ENCODE data around the gene SLC35E1.
"Not testable (repeated sequence)": the region's sequence is repeated elsewhere in the genome, so short reads cannot be mapped to it uniquely, and the experiment has no call there.

The SLC35E1 gene

GRCh38 chr19:16506961-16507360 is 65.3 kb downstream of the SLC35E1 start:
- DNase-seq (ENCODE audit: extremely low read depth, insufficient read length): no peak
- Histone ChIP-seq H3K36me3 (ENCODE audit: control insufficient read depth, insufficient read depth, low read length) (peaks cover 10% of the 10 kb centered on the region), H3K27me3 (replicated peaks; ENCODE audit: control insufficient read depth, insufficient read depth, low read length) (no peaks in the 10 kb centered on the region), H3K4me3 (replicated peaks; ENCODE audit: low read depth, low read length) (no peak overlapping the region)
- no peak for TF ChIP-seq CTCF (IDR thresholded peaks at IDR 0.05; ENCODE audit: insufficient read depth, low read length, poor library complexity, severe bottlenecking)

- H3K36me3 ChIP-seq (ENCODE audit: control insufficient read depth, insufficient read depth, low read length); DNase-seq (ENCODE audit: extremely low read depth, insufficient read length); H3K4me3 ChIP-seq (replicated peaks; ENCODE audit: low read depth, low read length); H3K27me3 ChIP-seq (replicated peaks; ENCODE audit: control insufficient read depth, insufficient read depth, low read length): not testable (repeated sequence)
These were observed 66.1 kb downstream of the SLC35E1 start for GRCh38 chr19:16506161-16506560.

GRCh38 chr19:16504271-16504670 is 67.9 kb downstream of the SLC35E1 start:
- Histone ChIP-seq H3K36me3 (ENCODE audit: control insufficient read depth, insufficient read depth, low read length) (peaks cover 5% of the 10 kb centered on the region), H3K27me3 (replicated peaks; ENCODE audit: control insufficient read depth, insufficient read depth, low read length) (no peaks in the 10 kb centered on the region), H3K4me3 (replicated peaks; ENCODE audit: low read depth, low read length) (no peak overlapping the region)
- DNase-seq (ENCODE audit: extremely low read depth, insufficient read length): no peak
- no peak for TF ChIP-seq CTCF (IDR thresholded peaks at IDR 0.05; ENCODE audit: insufficient read depth, low read length, poor library complexity, severe bottlenecking)
